ENCODE data around the gene ZSWIM2.

GRCh38 chr2:186894478-186894877, 45.5 kb upstream of the ZSWIM2 start:
- TF ChIP-seq CTCF (conservative IDR thresholded peaks at IDR 0.05), result no peak
- TF ChIP-seq ZFX (IDR thresholded peaks at IDR 0.05), result no peak

All from C4-2B (cell line).